Esophagus mucosa (tissue), 1 donor: ENCODE measurements around the gene RTF1. TPM values are rescaled to one million over a fixed set of nuclear protein-coding genes. Genes with fewer than 3 reads are reported as not detected.

Experiments used
- ATAC-seq: fragments of 200-7000 bp; cut with Tn5 transposase; one replicate; pipeline ENCODE4 v1.9.1; 2020
- total RNA-seq: library from RNA; stranded (reverse); gene quantifications from one replicate; pipeline ENCODE4 v1.2.4, GENCODE V29; 2023
- donor health status: DM: yes; HTN: yes; CAD: no.

Gene RTF1
- total RNA-seq, 1 donor from 2014 or later = 21.4 TPM

DNA sequence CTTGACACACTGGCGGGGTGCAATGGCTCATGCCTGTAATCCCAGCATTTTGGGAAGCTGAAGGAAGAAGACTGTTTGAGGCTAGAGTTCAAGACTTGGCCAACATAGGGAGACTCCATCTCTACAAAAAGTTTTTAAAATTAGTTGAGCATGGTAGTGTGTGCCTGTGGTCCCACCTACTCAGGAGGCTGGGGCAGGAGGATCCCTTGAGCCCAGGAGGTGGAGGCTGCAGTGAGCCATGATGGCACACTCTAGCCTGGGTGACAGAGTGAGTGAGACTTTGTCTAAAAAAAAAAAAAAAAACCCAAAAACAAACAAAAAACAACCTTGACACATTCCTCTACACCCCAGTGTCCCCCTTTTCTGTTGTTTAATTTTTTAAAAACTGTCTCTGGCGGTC, 72.7 kb downstream of the RTF1 start:
- no peak for ATAC-seq

DNA sequence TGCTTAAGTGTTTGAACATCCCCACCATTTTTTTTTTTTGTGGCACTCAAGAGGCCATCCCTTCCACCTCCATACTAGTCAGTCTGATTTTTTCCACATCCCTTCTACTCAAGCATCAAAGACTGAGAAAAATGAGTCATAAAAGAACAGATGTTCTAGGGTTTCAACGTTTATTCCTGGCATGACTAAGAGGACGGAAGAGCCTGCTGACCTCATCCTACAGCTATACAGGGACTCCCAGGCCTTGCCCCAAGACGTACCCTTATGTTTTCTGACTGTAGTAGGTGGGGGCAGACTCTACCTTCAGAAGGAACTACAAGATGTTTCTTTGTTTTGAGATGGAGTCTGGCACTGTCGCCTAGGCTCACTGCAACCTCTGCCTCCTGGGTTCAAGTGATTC, 73.5 kb downstream of the RTF1 start:
- ATAC-seq = peak; percentile 64

DNA sequence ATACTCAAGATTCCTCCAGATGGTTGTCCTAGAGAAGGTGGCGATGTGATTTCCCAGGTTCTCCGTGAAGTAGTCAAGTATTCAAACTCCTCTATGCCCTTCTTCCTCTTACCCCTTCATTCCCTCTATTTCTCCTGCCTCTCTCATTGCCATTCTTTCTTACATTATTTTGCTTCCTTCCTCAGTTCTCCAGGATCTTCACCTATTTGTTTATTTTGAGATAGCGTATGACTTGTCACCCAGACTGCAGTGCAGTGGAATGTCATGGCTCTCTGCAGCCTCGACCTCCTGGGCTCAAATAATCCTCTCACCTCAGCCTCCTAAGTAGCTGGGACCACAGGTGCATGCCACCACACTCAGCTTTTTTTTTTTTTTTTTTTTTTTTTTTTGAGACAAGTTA, 75.0 kb downstream of the RTF1 start:
- ATAC-seq = no peak

DNA sequence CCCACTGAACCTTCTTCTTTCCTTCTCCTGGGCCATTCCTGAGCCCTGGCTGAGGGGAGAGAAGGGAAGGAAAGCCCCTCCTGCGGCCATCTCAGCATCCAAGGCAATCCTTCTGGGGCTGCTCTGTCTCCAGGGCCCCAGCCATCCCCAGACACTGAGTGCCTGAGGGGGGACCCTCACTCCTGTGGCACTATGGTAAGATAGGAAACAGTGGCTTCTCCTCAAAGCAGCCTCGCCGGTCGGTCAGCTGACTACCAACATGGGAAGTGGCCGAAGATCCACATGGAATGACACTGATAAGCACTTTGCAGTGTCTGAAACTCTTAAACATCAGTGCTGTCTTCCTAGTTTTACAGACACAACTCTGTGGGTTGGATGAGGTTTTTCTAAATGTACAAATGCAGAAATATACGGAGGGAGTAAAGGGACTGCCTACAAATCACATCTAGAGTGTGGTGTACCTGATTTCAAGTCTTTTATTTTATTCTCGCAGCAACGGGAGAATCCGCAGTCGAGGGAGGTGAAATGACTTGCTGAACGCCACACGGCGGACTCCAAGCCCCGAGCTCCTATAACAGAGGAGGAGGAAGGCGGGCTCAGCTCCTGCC, 75.8 kb downstream of the RTF1 start:
- ATAC-seq = no peak

DNA sequence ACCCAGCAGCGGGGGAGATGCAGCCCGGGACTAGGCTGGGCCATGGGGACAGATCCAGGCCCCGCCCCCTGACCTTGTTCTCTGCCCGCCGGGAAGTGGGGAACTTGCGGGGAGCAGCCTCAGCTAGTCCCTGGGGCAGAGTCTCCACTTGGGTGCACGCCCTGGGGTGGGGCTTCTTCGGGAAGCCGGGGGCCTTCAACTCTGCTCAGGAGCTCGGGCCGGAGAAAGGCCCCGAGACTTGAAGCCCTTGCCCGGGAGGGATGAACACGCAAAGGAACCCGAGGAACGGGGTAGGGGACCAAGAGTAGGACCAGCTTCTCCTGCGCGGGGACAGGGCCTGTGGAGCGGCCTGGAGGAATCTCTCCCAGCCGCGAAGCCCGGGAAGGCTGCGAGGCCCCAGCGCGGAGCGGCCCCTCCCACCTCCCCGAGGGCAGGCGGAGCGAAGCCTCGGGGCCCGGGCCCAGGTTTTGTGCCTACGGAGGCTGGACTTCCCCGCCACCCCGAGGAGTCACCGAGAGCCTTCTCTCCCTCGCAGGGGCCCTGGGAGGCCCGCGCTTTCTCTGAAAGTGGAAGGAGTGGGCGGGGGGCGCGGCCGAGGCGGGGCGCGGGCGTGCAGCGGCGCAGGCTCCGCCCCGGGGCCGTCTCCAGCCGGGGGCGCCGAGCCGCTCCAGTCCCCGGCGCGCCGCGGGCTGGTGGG, 76.5 kb downstream of the RTF1 start, which contains the start of gene ITPKA:
TSS of gene ITPKA (plus strand) at position 670 of the 697 bp plus-strand sequence. CDS start 54 bp downstream, outside the sequence.
- ATAC-seq = peak; percentile 35

DNA sequence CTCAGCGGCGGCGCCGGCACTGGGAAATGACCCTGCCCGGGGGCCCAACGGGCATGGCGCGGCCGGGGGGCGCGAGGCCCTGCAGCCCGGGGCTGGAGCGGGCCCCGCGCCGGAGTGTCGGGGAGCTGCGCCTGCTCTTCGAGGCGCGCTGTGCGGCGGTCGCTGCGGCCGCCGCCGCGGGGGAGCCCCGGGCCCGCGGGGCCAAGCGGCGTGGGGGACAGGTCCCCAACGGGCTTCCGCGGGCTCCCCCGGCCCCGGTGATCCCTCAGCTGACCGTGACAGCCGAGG, 77.0 kb downstream of the RTF1 start:
- no peak for ATAC-seq

DNA sequence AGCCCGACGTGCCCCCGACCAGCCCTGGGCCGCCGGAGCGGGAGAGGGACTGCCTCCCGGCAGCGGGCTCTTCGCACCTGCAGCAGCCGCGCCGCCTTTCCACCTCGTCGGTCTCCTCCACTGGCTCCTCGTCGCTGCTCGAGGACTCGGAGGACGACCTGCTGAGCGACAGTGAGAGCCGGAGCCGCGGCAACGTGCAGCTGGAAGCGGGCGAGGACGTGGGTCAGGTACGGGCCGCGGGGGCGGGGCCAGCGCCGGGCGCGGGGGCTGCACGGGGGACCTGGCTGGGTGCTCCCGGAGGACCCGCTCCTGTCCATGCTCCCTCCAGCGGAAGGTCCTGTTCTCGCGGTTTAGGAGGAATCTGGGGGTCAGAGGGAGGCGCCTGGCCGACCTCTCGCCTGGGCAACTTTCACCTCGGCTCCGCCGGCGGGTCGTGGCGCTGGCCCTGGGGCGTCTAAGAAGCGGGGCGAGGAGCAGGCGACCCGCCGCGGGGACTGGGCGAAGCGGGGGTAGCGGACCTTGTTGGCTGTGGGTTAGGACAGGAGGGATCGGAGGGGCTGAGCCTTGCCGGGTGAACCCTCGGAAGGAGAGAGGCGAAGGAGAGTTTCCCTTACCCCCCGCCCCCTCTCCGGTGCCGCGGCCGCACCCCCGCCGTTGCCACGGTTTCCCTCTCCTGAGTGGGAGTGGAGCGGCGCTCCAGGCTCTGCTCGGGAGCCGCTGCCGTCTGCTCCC, 77.5 kb downstream of the RTF1 start:
- ATAC-seq = peak; percentile 10

DNA sequence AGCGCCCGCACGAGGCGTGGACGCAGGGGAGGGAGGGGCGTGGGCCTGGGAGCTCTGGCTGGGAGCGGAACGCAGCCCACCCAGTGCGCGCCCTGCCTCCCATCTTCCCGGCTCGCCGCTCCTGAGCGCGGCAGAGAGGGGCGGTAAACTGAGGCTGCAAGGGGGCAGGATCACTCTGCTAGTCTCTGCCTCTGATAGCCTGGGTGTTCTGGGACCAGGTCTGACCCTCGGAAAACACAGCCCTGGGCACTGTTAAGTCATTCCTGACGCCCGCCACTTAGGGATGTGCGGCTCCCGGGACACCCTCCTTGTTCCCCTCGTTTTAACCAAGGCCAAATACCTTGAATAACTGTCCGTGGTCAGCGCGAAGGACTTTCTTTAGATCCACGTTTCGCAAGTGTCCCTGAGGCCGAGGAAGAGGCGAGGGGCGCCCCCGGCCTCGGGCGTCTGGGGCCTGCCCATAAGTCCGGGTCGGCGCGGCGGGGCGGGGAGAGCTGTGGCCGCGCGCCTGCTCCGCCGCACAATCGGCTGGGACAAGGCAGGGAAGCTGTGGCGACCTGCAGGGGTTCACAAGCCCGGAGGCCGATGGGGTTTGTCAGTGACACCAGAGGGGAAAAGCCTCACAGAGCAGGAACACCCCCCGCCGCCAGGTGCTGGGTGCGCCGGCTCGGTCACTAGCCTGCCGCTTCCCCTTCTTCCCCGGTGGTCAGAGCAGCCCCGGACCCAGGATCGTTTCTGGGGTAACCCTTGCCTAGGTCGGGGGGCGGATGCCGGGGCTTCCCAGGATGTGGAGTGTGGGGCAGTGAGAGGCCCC, 78.2 kb downstream of the RTF1 start:
- ATAC-seq = peak; percentile 2

DNA sequence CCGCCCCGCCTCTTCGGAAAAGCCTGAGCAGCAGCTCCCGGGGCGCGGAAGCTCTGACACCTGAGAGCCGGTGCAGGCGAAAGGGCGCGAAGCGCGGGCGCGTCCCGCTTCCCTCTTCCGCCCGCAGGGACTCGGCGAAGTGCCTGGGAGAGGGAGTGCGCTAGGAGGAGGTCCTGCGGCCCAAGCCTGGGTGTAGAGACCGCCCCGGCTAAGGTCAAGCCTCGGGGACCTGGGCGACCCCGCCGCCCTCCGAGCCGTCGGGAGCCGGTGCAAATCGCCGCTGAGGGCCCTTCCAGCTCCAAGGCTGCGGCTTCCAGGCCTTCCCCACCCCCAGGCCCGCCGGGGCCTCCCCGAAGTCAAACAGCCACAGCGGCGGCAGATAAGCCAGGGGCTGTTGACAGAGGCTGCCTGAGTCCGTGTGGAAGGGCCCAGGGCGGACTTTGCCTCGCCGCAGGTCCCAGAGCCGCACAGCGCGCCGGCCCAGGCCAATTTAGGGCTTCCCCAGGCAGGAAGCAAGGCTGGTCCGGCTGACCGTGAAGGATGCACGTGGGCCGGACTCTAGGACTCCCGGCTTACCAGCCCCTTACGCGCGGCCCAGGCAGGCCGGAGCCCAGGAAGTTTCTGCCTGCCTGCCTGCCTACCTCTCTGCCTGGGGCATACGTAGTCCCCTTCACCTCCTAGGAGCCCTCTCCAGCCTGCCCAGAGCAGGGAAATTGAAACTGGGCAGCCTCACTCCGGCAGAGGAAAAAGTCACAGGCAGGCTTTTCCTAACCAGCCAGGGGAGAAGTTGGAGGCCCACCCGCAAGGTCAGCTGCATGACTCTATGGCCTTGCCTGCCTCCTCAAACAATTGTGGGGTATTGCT, 79.1 kb downstream of the RTF1 start:
- no peak for ATAC-seq

DNA sequence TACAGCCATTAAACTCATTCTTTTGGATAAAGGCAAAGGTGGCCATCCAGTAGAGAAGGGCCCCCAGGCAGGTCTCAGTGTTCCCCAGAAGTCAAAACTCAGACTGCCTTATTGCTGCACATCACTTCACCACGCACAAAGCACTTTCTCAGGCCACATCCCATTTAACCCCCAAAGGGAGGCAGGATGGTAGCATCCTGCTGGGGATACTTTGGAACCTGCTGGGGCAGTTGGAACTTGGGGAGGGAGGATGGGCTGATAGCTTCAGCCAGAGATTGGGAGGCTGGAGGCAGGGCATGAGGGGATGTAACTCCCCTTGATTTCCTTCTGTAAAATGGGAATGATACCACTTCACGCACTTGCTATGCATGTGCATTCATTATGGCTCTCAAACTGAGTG, 81.8 kb downstream of the RTF1 start:
- ATAC-seq = no peak

DNA sequence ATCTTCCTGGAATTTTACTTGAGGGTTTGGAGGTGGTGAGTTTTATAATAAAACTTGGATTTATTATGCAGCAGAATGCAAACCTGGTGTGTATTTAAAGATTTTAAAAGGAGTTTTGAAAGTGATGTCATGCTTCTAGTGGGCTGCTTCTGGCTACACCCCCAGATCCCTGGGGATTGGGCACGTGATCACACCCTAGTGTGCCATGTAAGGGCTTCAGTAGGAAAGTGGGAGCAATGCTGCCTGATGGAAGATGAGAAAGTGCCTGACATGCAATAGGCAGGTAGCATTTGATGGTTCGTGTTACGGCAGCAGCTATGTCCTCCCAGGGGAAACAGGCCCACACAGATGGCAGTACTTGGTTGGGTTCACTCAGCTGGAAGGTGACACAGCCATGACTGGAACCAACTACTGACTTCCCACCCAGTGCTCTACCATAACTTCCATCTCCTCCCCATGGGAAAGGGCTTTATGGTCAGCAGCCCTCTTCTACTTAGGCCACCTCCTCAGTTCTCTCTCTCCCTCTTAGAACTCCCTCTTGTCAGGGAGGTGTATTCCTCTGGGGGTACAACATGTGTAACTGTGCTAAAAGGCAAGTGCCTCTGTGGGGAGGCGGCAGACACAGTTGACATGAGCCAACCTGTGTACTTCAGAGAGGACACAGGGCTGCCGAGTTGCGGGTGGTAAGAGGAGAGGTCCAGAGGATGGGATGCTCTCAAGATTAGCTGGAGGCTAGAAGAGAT, 82.4 kb downstream of the RTF1 start:
- no peak for ATAC-seq

DNA sequence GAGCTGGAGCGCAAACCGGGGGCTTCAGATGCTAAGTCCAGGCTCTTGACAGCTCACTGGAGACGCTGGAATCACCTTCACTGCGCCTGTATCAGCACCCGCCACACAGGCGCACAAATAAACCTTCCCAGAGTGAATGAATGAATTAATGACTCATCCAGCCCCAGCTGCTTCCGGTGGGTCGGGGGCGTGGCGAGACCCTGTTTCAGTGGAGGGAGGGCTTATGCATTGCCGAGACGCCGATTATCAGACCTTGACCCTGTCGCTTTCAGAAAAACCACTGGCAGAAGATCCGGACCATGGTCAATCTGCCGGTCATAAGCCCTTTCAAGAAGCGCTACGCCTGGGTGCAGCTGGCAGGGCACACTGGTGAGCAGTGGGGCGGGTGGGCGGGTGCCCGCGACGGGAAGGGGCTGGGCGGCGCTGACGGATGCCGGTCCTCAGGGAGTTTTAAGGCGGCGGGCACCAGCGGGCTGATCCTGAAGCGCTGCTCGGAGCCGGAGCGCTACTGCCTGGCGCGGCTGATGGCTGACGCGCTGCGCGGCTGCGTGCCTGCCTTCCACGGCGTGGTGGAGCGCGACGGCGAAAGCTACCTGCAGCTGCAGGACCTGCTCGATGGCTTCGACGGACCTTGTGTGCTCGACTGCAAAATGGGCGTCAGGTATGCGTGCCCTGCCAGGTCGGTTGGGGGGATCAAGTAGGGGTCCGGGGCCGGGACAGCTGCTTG, 84.5 kb downstream of the RTF1 start:
- ATAC-seq = peak; percentile 58

DNA sequence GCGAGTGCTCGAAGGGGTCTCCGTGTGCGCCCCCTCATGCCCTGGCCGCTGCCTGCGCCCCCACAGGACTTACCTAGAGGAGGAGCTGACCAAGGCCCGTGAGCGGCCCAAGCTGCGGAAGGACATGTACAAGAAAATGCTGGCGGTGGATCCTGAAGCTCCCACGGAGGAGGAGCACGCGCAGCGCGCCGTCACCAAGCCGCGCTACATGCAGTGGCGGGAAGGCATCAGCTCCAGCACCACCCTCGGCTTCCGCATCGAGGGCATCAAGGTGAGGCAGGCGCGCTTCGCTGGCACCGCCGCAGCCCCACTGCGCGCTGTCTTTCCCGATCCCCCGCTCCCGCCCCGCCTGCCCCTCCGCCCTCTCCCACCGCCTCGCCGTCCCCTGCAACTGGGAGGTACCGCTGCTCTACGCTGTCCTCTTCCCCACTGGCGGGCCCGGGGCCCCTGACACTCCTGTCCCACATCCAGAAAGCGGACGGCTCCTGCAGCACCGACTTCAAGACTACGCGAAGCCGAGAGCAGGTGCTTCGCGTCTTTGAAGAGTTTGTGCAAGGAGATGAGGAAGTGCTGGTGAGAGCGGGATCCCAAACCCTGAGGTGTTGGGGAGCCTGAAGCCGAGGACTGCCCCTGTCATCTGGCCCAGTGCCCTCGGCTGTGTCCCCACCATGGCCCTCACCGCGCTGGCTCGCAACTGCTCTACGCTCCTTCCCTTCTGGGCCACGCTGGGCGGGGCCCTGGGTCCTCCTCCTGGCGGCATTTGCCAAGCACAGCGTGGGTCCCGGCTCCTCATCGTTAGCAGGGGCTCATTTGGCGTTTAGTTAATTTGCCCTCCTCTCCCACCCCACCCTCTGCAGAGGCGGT, 85.3 kb downstream of the RTF1 start:
- peak; percentile 30 for ATAC-seq

DNA sequence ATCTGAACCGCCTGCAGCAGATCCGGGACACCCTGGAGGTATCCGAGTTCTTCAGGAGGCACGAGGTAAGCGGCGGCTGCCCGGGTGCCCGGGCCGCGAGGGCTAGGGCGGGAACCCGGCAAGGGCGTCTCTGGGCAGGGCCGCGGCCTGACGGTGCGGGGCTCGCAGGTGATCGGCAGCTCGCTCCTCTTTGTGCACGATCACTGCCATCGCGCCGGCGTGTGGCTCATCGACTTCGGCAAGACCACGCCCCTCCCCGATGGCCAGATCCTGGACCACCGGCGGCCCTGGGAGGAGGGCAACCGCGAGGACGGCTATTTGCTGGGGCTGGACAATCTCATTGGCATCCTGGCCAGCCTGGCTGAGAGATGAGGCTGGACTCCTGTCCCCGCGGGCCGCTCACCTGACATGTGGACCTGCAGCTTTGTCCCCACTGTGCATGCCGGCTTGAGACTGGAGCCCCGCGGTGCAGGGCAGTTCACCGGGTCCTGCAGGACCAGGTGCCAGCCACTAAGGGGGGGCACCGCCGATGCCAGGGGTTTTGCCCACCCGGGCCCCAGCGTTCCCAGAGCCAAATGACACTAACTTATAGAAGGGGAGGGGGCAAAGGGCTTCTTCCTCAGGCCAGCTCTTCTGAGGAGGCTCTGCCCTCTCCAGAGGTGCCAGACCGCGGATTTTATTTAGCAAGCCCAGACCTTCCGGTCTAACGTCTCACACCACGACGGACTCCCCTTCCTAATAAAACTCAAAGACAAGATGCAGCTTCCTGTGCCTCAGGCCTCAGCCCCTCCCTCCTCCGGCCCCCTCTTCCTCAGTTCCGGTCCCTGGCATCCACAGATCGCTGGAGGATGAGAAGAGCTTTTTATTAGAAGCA, 86.1 kb downstream of the RTF1 start:
- ATAC-seq = peak; percentile 28

DNA sequence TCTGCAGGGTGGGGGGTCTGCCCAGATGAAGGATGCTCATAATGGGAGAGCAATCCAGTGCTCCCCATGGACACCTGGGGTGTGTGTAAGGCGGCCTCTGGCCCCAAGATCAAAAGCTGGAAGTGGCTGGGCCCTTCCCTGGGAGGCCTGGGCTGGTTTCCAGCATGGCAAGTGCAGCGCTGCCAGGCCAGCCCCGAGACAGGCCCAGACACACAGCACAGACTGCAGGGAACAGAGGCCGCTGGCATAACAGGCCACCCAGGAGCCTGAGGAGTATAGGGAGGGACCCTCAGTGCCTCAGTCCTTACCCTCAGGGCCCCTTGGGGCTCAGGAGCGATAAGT, 86.7 kb downstream of the RTF1 start:
- ATAC-seq = peak; percentile 51

DNA sequence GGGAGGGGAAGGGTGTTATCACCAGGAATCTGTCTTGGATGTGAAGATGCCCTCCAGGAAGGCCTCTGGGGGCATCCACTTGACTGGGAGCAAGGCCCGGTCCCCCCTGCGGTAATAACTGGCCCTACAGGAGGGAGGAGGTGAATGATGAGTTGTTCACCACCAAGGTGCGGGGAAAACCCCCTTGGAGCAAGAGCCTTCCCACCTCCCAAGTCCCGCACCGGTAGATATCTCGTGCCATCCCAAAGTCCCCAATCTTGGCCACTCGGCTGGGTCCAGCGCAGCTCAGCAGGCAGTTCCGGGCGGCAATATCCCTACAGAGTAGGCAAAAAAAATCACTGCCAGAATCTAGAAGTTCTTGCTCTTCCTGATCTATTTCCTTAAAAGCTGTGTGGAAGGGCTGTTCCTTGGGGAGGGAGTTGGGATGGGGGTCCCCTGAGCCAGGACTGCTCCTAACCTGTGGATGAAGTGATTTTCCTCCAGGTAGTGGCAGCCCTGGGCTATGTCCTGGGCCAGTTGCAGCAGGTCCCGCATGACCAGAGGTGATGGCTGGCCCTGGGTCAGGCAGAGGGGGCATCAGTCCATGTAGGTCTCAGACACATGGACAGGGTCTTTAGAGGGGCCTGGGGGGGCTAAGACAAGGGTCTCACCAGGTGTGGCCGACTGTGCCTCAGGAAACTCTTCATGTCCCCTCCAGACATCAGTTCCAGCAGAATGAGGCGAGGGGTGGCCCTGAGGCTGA, 88.0 kb downstream of the RTF1 start:
- ATAC-seq = no peak

DNA sequence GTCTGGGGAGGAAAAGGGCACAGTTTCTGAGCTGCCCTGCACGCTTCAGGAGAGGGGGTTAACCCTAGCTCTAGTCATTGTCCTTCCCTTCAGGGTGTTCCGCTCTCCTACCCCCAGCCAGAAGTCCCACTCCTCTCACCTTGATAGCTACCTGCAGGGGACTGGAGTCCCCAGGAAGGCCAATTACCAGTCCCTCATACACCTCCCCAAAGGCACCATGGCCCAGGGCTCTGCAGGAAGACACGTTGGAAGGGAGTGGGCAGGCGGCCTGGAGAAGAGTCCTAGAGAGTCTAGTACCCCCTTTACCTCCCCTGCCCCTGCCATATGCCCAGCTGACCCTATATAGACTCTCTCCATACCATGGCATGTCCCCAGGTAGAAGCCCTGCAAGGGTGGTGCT, 88.9 kb downstream of the RTF1 start:
- no peak for ATAC-seq

DNA sequence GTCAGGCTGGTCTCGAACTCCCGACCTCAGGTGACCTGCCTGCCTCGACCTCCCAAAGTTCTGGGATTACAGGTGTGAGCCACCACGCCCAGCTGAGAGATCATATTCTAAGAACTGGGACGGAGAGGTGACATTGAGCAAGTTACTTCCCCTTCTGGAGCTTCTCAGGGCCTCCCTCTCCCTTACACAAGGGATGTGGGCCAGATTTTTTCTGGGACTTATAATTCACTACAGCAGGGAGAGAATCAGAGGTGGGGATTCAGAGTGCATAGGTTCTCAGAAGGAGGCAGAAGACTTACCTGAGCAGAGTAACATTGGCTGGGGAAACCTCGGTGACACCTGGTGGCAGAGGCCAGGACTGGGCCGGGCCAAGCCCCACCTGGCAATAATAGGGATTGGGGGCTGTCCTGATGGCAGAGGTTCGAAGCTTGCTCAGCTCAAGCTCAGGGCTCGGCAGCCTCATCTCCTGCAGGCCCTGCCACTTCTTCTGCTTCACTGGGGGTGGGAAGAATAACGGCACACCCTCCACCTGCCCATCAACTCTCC, 90.0 kb downstream of the RTF1 start:
- no peak for ATAC-seq
